ENCODE results near the gene ITGB3.

ITGB3 gene

DNA sequence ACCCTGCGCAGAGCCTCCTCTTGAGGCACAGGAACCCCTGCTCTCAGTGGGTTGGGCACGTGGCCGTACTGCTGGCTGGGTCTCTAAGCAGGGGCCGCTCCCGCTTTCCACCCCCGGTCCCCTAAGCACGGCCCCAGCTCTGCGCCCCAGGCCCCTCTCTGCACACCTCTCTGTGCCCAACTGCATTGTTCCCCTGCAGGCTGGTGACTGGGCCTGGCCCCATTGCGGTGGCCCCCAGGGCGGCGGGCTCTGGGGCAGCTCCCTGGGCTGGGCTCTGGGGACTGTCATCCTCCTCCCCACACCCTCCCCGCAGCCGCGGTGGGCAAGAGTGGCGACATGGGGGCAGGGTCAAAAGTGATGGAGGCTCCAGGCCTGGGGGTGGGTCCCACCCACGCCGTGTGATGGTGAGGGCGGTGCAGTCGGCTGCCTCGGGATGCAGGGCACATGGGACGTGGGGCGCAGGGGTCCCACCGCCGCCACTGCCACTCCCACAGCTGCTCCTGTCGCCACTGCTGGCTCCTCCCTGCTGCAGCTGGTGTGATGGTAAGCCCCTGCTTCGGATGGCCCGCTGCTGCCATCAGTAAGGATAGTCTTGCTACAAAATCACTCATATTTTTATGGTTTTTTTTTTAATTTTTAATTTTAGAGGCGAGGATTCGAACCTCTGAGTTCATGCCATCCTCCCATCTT lies 15.2 kb upstream of the ITGB3 start:
- no peak overlapping the region for H3K27ac ChIP-seq (ENCODE audit: low read depth, low read length)
- no peaks in the 10 kb centered on the region for H3K9me2 ChIP-seq (replicated peaks; ENCODE audit: control insufficient read depth, low read length)
- TF ChIP-seq EZH2phosphoT487 (IDR thresholded peaks at IDR 0.05; ENCODE audit: borderline replicate concordance, low read length), result no peak
- TF ChIP-seq, protein P1, sequence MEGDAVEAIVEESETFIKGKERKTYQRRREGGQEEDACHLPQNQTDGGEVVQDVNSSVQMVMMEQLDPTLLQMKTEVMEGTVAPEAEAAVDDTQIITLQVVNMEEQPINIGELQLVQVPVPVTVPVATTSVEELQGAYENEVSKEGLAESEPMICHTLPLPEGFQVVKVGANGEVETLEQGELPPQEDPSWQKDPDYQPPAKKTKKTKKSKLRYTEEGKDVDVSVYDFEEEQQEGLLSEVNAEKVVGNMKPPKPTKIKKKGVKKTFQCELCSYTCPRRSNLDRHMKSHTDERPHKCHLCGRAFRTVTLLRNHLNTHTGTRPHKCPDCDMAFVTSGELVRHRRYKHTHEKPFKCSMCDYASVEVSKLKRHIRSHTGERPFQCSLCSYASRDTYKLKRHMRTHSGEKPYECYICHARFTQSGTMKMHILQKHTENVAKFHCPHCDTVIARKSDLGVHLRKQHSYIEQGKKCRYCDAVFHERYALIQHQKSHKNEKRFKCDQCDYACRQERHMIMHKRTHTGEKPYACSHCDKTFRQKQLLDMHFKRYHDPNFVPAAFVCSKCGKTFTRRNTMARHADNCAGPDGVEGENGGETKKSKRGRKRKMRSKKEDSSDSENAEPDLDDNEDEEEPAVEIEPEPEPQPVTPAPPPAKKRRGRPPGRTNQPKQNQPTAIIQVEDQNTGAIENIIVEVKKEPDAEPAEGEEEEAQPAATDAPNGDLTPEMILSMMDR (IDR thresholded peaks at IDR 0.05; ENCODE audit: low read depth, low read length, poor library complexity, severe bottlenecking), result no peak
- H3F3A ChIP-seq (ENCODE audit: control insufficient read depth, insufficient read depth), result no peaks in the 10 kb centered on the region
- H3K9me3 ChIP-seq (ENCODE audit: control insufficient read depth, insufficient read depth, low read length), result peaks cover 20% of the 10 kb centered on the region
- no peak overlapping the region for H3K4me3 ChIP-seq (ENCODE audit: low read length)
- H3K4me2 ChIP-seq (ENCODE audit: low read length), result no peak overlapping the region
- H3K36me3 ChIP-seq (ENCODE audit: control insufficient read depth, low read length), result no peaks in the 10 kb centered on the region
- H4K20me1 ChIP-seq (ENCODE audit: control insufficient read depth, insufficient read depth, low read depth, low read length), result no peaks in the 10 kb centered on the region
- peaks cover 14% of the 10 kb centered on the region for H3K4me1 ChIP-seq (ENCODE audit: control insufficient read depth, low read length)
- no peaks in the 10 kb centered on the region for H3K27me3 ChIP-seq (ENCODE audit: control insufficient read depth, low read length)
- no peaks in the 10 kb centered on the region for H3K79me2 ChIP-seq (ENCODE audit: control insufficient read depth, low read length)

DNA sequence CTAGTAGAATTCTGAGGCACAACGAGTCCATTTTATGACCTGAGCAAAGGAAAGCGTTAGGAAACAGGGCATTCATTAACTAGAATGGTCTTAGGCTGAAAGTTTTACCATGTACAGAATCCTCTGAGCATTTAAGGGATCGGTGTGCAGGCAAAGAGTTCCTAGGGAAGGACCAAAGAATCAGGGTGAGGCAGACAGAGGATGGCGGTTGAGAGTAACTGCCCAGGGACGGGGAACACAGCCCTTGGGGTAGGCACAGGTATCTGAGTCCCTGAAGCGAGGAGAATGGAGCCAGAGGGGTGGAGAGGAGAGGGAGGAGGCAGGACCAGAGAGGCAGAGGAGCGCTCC lies 14.0 kb upstream of the ITGB3 start:
- no peaks in the 10 kb centered on the region for H3F3A ChIP-seq (ENCODE audit: control insufficient read depth, insufficient read depth)
- H3K79me2 ChIP-seq (ENCODE audit: control insufficient read depth, low read length), result no peaks in the 10 kb centered on the region
- no peaks in the 10 kb centered on the region for H4K20me1 ChIP-seq (ENCODE audit: control insufficient read depth, insufficient read depth, low read depth, low read length)
- peaks cover 25% of the 10 kb centered on the region for H3K4me1 ChIP-seq (ENCODE audit: control insufficient read depth, low read length)
- no peaks in the 10 kb centered on the region for H3K36me3 ChIP-seq (ENCODE audit: control insufficient read depth, low read length)
- no peak overlapping the region for H3K27ac ChIP-seq (ENCODE audit: low read depth, low read length)
- no peaks in the 10 kb centered on the region for H3K27me3 ChIP-seq (ENCODE audit: control insufficient read depth, low read length)
- peak overlapping the region; percentile 35; the same call in 1 of the 2 replicates for H3K4me2 ChIP-seq (ENCODE audit: low read length)
- no peak for TF ChIP-seq EZH2phosphoT487 (IDR thresholded peaks at IDR 0.05; ENCODE audit: borderline replicate concordance, low read length)
- TF ChIP-seq, protein P1 (IDR thresholded peaks at IDR 0.05; ENCODE audit: low read depth, low read length, poor library complexity, severe bottlenecking), result no peak
- H3K9me2 ChIP-seq (replicated peaks; ENCODE audit: control insufficient read depth, low read length), result no peaks in the 10 kb centered on the region
- peaks cover 20% of the 10 kb centered on the region for H3K9me3 ChIP-seq (ENCODE audit: control insufficient read depth, insufficient read depth, low read length)
- no peak overlapping the region for H3K4me3 ChIP-seq (ENCODE audit: low read length)

DNA sequence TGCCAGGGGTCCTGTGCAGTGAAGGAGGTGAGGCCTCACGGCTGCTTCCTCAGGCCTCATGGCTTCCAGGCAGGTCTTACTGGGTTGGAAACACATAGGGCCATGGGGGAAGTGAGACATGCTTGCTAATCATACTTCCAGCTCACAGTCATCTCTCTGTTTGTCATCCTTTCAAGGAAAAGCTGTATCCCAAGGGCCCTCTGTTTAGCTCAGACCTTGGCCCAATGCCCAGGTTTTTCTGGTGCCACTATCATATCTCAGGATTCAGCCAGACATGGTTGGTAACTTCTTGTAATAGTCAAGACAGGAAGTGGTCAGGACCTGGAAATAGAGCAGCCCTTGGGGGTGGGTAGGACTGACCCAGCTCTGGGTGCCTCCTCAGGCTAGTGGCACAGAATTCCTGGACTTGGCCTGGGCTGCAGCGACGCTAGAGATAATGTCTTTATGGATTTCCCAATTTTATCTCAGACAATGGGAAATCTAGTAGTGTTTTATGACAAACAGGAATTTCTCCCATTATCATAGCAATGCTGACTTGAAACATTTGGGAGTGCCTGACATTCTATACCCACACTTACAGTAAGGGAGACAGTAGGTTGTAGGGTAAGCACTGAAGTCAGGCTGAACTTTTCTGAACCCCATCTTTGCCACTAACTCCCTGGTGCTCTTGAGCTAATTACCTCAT lies 13.5 kb upstream of the ITGB3 start:
- H3K4me1 ChIP-seq (ENCODE audit: control insufficient read depth, low read length), result peaks cover 27% of the 10 kb centered on the region
- no peak overlapping the region for H3K4me3 ChIP-seq (ENCODE audit: low read length)
- H3K9me3 ChIP-seq (ENCODE audit: control insufficient read depth, insufficient read depth, low read length), result peaks cover 20% of the 10 kb centered on the region
- H3K27ac ChIP-seq (ENCODE audit: low read depth, low read length), result no peak overlapping the region
- peak overlapping the region; percentile 35; the same call in 1 of the 2 replicates for H3K4me2 ChIP-seq (ENCODE audit: low read length)
- H3F3A ChIP-seq (ENCODE audit: control insufficient read depth, insufficient read depth), result no peaks in the 10 kb centered on the region
- H3K27me3 ChIP-seq (ENCODE audit: control insufficient read depth, low read length), result no peaks in the 10 kb centered on the region
- TF ChIP-seq, protein P1 (IDR thresholded peaks at IDR 0.05; ENCODE audit: low read depth, low read length, poor library complexity, severe bottlenecking), result no peak
- TF ChIP-seq EZH2phosphoT487 (IDR thresholded peaks at IDR 0.05; ENCODE audit: borderline replicate concordance, low read length), result no peak
- no peaks in the 10 kb centered on the region for H4K20me1 ChIP-seq (ENCODE audit: control insufficient read depth, insufficient read depth, low read depth, low read length)
- H3K79me2 ChIP-seq (ENCODE audit: control insufficient read depth, low read length), result no peaks in the 10 kb centered on the region
- no peaks in the 10 kb centered on the region for H3K9me2 ChIP-seq (replicated peaks; ENCODE audit: control insufficient read depth, low read length)
- H3K36me3 ChIP-seq (ENCODE audit: control insufficient read depth, low read length), result no peaks in the 10 kb centered on the region

Data from DOHH2 (cell line).